ENCODE data around the gene RBM34.
A peak's percentile ranks its signal among the peaks of the same experiment; 100 is the strongest.

The RBM34 gene

GRCh38 chr1:235127203-235127602 lies 33.8 kb downstream of the RBM34 start:
- Histone ChIP-seq H3K27me3 (ENCODE audit: insufficient read depth, low read length) (no peaks in the 10 kb centered on the region), H3K4me3 (ENCODE audit: low read length) (peak overlapping the region; percentile 98), H3K4me1 (ENCODE audit: insufficient read depth, low read length) (peaks cover 15% of the 10 kb centered on the region), H2AFZ (ENCODE audit: low read depth, low read length) (no peak overlapping the region), H3K9me3 (ENCODE audit: low read length) (no peaks in the 10 kb centered on the region), H3K36me3 (ENCODE audit: insufficient read depth, low read length) (peaks cover 24% of the 10 kb centered on the region)

DNA sequence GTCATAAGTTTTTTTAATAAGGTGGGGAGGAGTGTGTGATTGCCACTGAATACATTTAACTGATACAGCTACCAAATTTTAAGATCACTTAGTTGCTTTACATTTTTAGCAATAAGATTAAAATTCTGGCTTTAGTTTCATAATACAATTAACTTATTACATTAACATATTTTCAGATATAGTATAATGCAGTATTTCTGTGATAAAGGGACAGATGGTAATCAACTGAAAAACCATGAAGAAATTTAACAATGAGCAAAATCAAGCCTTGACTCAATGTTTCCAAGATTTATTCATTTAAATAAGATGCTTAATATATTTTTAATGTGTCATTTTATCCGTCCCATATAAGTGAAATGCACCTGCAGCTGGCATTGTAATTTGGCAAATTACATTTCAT lies 36.4 kb downstream of the RBM34 start:
- Histone ChIP-seq H3K4me1 (ENCODE audit: insufficient read depth, low read length) (peaks cover 15% of the 10 kb centered on the region), H3K4me3 (ENCODE audit: low read length) (no peak overlapping the region), H3K36me3 (ENCODE audit: insufficient read depth, low read length) (peaks cover 39% of the 10 kb centered on the region), H2AFZ (ENCODE audit: low read depth, low read length) (no peak overlapping the region), H3K9me3 (ENCODE audit: low read length) (no peaks in the 10 kb centered on the region), H3K27me3 (ENCODE audit: insufficient read depth, low read length) (no peaks in the 10 kb centered on the region)

GRCh38 chr1:235124111-235124510 lies 36.9 kb downstream of the RBM34 start:
- peaks cover 14% of the 10 kb centered on the region for H3K4me1 ChIP-seq (ENCODE audit: insufficient read depth, low read length)
- no peaks in the 10 kb centered on the region for H3K27me3 ChIP-seq (ENCODE audit: insufficient read depth, low read length)
- H3K9me3 ChIP-seq (ENCODE audit: low read length): no peaks in the 10 kb centered on the region
- no peak overlapping the region for H2AFZ ChIP-seq (ENCODE audit: low read depth, low read length)
- peaks cover 44% of the 10 kb centered on the region for H3K36me3 ChIP-seq (ENCODE audit: insufficient read depth, low read length)
- no peak overlapping the region for H3K4me3 ChIP-seq (ENCODE audit: low read length)

DNA sequence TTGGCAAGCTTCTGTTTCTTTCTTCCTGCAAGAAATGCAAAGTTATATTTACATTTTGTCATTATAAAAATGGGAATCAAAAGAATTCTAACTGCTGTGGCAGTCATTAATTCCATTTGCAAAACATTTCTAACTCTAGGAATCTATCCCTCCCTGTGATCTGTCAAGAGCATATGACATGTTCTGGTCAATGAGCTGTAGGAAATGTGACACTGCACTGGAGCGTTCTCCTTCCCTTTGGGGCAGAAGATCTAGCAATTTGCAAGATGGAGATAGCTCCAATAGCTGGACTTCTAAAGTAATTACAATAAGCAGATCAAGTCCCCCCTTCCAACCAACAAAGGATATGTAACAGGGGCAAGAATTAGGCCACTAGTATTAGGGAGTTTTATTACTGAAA lies 38.7 kb downstream of the RBM34 start:
- peaks cover 7% of the 10 kb centered on the region for H3K4me1 ChIP-seq (ENCODE audit: insufficient read depth, low read length)
- H3K4me3 ChIP-seq (ENCODE audit: low read length): no peak overlapping the region
- H3K9me3 ChIP-seq (ENCODE audit: low read length): peaks cover 2% of the 10 kb centered on the region
- H3K36me3 ChIP-seq (ENCODE audit: insufficient read depth, low read length): peaks cover 62% of the 10 kb centered on the region
- H2AFZ ChIP-seq (ENCODE audit: low read depth, low read length): no peak overlapping the region
- no peaks in the 10 kb centered on the region for H3K27me3 ChIP-seq (ENCODE audit: insufficient read depth, low read length)

- Histone ChIP-seq H3K4me3 (ENCODE audit: low read length) (no peak overlapping the region), H3K27me3 (ENCODE audit: insufficient read depth, low read length) (no peaks in the 10 kb centered on the region), H3K9me3 (ENCODE audit: low read length) (peaks cover 2% of the 10 kb centered on the region), H2AFZ (ENCODE audit: low read depth, low read length) (no peak overlapping the region), H3K4me1 (ENCODE audit: insufficient read depth, low read length) (no peaks in the 10 kb centered on the region), H3K36me3 (ENCODE audit: insufficient read depth, low read length) (peaks cover 81% of the 10 kb centered on the region)
Observed at GRCh38 chr1:235113183-235113917, 47.7 kb downstream of the RBM34 start.

GRCh38 chr1:235112297-235113182 lies 48.5 kb downstream of the RBM34 start:
- Histone ChIP-seq H2AFZ (ENCODE audit: low read depth, low read length) (no peak overlapping the region), H3K4me3 (ENCODE audit: low read length) (no peak overlapping the region), H3K27me3 (ENCODE audit: insufficient read depth, low read length) (no peaks in the 10 kb centered on the region), H3K4me1 (ENCODE audit: insufficient read depth, low read length) (no peaks in the 10 kb centered on the region), H3K36me3 (ENCODE audit: insufficient read depth, low read length) (peaks cover 76% of the 10 kb centered on the region), H3K9me3 (ENCODE audit: low read length) (no peaks in the 10 kb centered on the region)

DNA sequence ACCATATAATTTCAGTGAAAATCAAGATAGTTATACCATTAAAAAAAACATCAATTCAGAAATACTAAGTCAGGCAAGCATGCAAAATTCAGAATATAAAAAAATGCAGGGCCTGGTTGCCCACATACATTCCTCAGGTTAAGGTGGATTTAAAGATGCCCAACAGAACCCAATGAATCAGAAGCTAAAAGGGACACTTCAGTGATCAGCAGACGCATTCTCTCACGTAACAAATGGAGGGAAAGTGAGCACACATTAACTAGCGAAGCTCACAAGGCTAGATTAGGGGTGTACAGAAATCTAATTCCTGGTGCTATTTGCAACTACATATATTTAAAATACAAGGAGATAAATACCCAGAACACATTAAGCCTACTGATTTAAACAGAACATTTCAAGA lies 49.9 kb downstream of the RBM34 start:
- Histone ChIP-seq H3K9me3 (ENCODE audit: low read length) (no peaks in the 10 kb centered on the region), H3K4me3 (ENCODE audit: low read length) (no peak overlapping the region), H3K27me3 (ENCODE audit: insufficient read depth, low read length) (no peaks in the 10 kb centered on the region), H3K36me3 (ENCODE audit: insufficient read depth, low read length) (peaks cover 71% of the 10 kb centered on the region), H3K4me1 (ENCODE audit: insufficient read depth, low read length) (no peaks in the 10 kb centered on the region), H2AFZ (ENCODE audit: low read depth, low read length) (no peak overlapping the region)

GRCh38 chr1:235108876-235109275 lies 52.2 kb downstream of the RBM34 start:
- no peak overlapping the region for H3K4me3 ChIP-seq (ENCODE audit: low read length)
- peaks cover 54% of the 10 kb centered on the region for H3K36me3 ChIP-seq (ENCODE audit: insufficient read depth, low read length)
- peaks cover 4% of the 10 kb centered on the region for H3K4me1 ChIP-seq (ENCODE audit: insufficient read depth, low read length)

GRCh38 chr1:235108185-235108593 lies 52.9 kb downstream of the RBM34 start:
- no peak overlapping the region for H3K4me3 ChIP-seq (ENCODE audit: low read length)
- H3K9me3 ChIP-seq (ENCODE audit: low read length): no peaks in the 10 kb centered on the region
- no peaks in the 10 kb centered on the region for H3K27me3 ChIP-seq (ENCODE audit: insufficient read depth, low read length)
- H2AFZ ChIP-seq (ENCODE audit: low read depth, low read length): no peak overlapping the region
- peaks cover 4% of the 10 kb centered on the region for H3K4me1 ChIP-seq (ENCODE audit: insufficient read depth, low read length)
- peaks cover 47% of the 10 kb centered on the region for H3K36me3 ChIP-seq (ENCODE audit: insufficient read depth, low read length)

More at GRCh38 chr1:235108876-235109275, 52.2 kb downstream of the RBM34 start:
- Histone ChIP-seq H3K27me3 (ENCODE audit: insufficient read depth, low read length) (no peaks in the 10 kb centered on the region), H2AFZ (ENCODE audit: low read depth, low read length) (no peak overlapping the region), H3K9me3 (ENCODE audit: low read length) (no peaks in the 10 kb centered on the region)

DNA sequence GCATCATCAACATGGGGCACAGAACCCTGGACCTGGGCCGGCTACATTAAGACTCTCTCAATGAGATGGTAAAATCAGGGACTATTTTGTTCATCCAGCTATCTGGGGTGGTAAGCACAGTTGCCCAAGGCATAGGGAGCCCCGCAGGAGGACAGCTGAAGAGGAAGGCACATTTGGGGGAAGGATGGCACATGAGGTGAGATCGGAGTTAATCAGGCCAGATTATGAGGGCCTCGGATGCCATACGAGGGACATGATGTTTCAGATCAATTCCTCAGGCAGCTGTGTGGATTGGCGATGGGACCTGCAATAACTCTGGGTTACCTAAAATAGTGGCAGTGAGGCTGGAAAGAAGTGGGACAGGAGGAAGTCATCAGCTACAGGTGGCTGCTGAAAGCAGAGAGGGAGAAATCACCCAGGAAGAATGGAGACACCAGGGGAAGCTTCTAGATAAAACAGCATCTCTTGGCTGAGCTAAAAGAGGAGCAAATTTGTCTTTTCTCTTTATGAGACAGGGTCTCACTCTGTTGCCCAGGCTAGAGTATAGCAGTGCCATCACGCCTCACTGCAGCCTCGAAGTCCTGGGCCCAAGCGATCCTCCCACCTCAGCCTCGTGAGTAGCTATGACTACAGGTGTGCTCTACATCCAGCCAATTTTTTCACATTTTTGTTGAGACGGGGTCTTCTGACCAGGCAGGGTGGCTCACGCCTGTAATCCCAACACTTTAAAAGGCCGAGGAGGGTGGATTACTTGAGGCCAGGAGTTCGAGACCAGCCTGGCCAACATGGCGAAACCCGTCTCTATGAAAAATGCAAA lies 53.5 kb downstream of the RBM34 start:
- Histone ChIP-seq H3K36me3 (ENCODE audit: insufficient read depth, low read length) (peaks cover 41% of the 10 kb centered on the region), H3K4me3 (ENCODE audit: low read length) (no peak overlapping the region)

DNA sequence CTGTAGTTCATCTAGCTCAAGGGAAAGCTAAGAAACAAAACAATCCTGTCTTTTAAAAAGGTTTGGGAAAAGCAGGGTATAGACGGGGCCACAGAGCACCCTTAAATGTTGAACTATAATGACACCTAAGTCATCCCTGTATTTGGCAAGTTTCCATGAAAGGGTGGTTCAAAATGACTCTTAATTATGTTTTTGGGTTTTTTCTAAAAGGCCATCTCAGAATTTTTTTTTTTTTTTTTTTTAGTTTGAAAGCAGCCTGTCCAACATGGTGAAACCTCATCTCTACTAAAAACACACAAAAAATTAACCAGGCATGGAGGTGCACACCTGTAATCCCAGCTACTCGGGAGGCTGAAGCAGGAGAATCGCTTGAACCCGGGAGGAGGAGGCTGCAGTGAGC lies 54.6 kb downstream of the RBM34 start:
- H3K4me3 ChIP-seq (ENCODE audit: low read length): no peak overlapping the region
- H3K4me1 ChIP-seq (ENCODE audit: insufficient read depth, low read length): peaks cover 4% of the 10 kb centered on the region
- H3K36me3 ChIP-seq (ENCODE audit: insufficient read depth, low read length): peaks cover 34% of the 10 kb centered on the region
- no peaks in the 10 kb centered on the region for H3K27me3 ChIP-seq (ENCODE audit: insufficient read depth, low read length)
- H3K9me3 ChIP-seq (ENCODE audit: low read length): no peaks in the 10 kb centered on the region
- H2AFZ ChIP-seq (ENCODE audit: low read depth, low read length): no peak overlapping the region

More for the DNA sequence above, 53.5 kb downstream of the RBM34 start:
- no peaks in the 10 kb centered on the region for H3K27me3 ChIP-seq (ENCODE audit: insufficient read depth, low read length)
- no peaks in the 10 kb centered on the region for H3K9me3 ChIP-seq (ENCODE audit: low read length)
- no peak overlapping the region for H2AFZ ChIP-seq (ENCODE audit: low read depth, low read length)
- H3K4me1 ChIP-seq (ENCODE audit: insufficient read depth, low read length): peaks cover 4% of the 10 kb centered on the region

- Histone ChIP-seq H3K4me3 (ENCODE audit: low read length) (no peak overlapping the region), H3K36me3 (ENCODE audit: insufficient read depth, low read length) (peaks cover 26% of the 10 kb centered on the region), H3K27me3 (ENCODE audit: insufficient read depth, low read length) (no peaks in the 10 kb centered on the region), H2AFZ (ENCODE audit: low read depth, low read length) (no peak overlapping the region), H3K4me1 (ENCODE audit: insufficient read depth, low read length) (peaks cover 4% of the 10 kb centered on the region), H3K9me3 (ENCODE audit: low read length) (no peaks in the 10 kb centered on the region)
Observed at GRCh38 chr1:235105051-235106043, 55.7 kb downstream of the RBM34 start.

Measured in neuron (in vitro differentiated cells).